WERI-Rb-1 (cell line): Measurements from ENCODE around the gene TRPV4.

Experiments used
- DNase-seq: peaks from one replicate; pipeline ENCODE4 v3.0.0-alpha.2; 2020
- H3K27ac ChIP-seq: fragments of 250-450 bp; sonication (Bioruptor Pico); 2 replicates; pipeline ENCODE4 v1.5.1; 2020; ENCODE audit warnings: mild to moderate bottlenecking, moderate library complexity
- H3K27me3 ChIP-seq: fragments of 250-450 bp; sonication (Bioruptor Pico); 2 replicates; pipeline ENCODE4 v1.5.1; 2021; ENCODE audit warnings: mild to moderate bottlenecking, low read depth, moderate library complexity; ENCODE audit not compliant: insufficient read depth, severe bottlenecking
- H3K36me3 ChIP-seq: fragments of 250-450 bp; sonication (Bioruptor Pico); 2 replicates; pipeline ENCODE4 v1.5.1; 2020; ENCODE audit warnings: mild to moderate bottlenecking, moderate library complexity
- H3K4me3 ChIP-seq: 2 replicates; pipeline ENCODE4 v1.5.1; 2011; ENCODE audit warnings: low read depth, mild to moderate bottlenecking, control low read depth, low read length
- H3K9me3 ChIP-seq: fragments of 250-450 bp; sonication (Bioruptor Pico); 2 replicates; pipeline ENCODE4 v1.5.1; 2021; ENCODE audit warnings: mild to moderate bottlenecking, moderate library complexity; ENCODE audit not compliant: severe bottlenecking
- TF ChIP-seq, protein P1 (sequence below): IDR thresholded peaks from 2 replicates; pipeline ENCODE4 v1.5.1; 2011; ENCODE audit warnings: low read depth, mild to moderate bottlenecking, control low read depth, inconsistent platforms, low read length

Gene TRPV4

DNA sequence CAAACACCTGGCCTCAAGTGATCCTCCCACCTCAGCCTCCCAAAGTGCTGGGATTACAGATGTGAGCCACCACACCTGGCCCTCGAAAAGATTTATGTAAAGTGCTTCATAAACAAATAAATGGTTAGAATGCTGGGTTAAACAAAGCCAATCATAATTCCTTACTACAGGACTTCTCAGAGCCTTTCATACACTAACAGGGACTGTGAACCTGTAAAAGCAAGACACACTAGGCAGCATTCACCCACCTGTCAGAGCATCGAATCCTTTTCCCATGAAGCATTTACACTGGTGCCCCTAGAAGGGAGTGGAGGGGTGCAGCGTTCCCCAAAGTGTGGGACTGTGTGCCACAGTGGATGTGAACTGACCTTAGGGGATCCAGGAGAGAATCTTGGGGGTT, 29.5 kb downstream of the TRPV4 start:
- TF ChIP-seq, protein P1, sequence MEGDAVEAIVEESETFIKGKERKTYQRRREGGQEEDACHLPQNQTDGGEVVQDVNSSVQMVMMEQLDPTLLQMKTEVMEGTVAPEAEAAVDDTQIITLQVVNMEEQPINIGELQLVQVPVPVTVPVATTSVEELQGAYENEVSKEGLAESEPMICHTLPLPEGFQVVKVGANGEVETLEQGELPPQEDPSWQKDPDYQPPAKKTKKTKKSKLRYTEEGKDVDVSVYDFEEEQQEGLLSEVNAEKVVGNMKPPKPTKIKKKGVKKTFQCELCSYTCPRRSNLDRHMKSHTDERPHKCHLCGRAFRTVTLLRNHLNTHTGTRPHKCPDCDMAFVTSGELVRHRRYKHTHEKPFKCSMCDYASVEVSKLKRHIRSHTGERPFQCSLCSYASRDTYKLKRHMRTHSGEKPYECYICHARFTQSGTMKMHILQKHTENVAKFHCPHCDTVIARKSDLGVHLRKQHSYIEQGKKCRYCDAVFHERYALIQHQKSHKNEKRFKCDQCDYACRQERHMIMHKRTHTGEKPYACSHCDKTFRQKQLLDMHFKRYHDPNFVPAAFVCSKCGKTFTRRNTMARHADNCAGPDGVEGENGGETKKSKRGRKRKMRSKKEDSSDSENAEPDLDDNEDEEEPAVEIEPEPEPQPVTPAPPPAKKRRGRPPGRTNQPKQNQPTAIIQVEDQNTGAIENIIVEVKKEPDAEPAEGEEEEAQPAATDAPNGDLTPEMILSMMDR = no peak
- Histone ChIP-seq H3K36me3 (no peaks in the 10 kb centered on the region), H3K27me3 (no peaks in the 10 kb centered on the region), H3K4me3 (no peak overlapping the region), H3K27ac (no peak overlapping the region), H3K9me3 (no peaks in the 10 kb centered on the region)
- DNase-seq = no peak

DNA sequence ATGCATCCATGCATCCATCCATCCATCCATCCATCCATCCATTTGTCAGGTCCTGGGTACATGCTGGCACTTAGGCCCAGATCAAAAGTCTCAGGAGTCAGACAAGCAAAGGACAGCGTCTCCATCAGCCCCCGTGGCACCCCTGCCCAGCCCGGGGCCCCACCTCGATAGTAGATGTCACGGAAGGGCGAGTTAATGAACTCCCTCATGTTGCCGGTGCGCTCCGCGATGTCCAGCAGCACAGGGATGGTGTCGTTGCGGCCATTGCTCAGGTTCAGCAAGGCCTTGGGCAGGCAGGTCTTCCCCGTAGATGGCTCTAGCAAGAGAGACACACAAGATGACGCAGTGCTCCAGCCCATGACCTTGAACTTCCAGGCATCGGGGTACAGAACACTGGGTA, 30.4 kb downstream of the TRPV4 start:
- no peaks in the 10 kb centered on the region for H3K9me3 ChIP-seq

DNA sequence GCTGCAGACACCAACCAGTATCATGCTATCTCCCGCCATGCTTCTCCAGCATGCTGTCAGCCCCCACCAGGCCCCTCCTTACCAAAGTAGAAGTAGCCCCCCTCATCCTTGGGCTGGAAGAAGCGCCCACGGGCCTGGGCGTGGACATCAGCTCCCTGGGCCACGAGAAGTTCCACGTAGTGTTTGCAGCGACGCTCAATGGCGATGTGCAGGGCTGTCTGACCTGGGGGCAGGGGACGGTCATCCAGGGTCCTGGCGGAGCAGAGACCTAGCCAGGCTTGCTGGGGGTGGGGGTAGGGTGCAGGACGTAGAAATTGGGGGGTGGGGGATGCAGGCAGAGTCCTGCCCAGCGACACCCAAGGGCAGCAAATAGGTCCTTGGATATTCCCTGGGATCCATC, 32.7 kb downstream of the TRPV4 start:
- Histone ChIP-seq H3K4me3 (no peak overlapping the region), H3K27me3 (no peaks in the 10 kb centered on the region), H3K9me3 (no peaks in the 10 kb centered on the region), H3K27ac (no peak overlapping the region), H3K36me3 (no peaks in the 10 kb centered on the region)
- TF ChIP-seq, protein P1 = no peak
- DNase-seq = no peak

More for the DNA sequence above, 30.4 kb downstream of the TRPV4 start:
- Histone ChIP-seq H3K27me3 (no peaks in the 10 kb centered on the region), H3K4me3 (no peak overlapping the region), H3K36me3 (no peaks in the 10 kb centered on the region), H3K27ac (no peak overlapping the region)
- TF ChIP-seq, protein P1 = no peak
- no peak for DNase-seq

DNA sequence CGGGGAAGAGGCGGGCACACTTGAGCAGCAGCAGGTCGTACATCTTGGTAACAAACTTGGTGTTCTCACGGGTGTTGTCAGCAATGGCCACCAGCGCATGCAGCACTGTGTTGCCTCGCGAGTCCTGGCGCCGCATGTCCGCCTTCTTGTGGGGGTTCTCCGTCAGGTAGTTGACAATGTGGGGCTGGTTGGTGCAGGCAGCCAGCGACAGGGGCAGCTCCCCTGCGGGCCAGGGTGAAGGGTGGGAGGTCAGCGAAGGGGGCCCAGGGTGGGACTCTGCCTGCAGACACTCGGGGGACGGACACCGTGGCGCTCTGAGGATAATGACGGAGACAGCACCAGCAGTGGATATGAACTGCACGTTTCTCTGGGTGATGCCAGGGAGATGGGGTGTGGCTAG, 34.5 kb downstream of the TRPV4 start:
- Histone ChIP-seq H3K4me3 (no peak overlapping the region), H3K36me3 (no peaks in the 10 kb centered on the region), H3K27me3 (no peaks in the 10 kb centered on the region), H3K27ac (no peak overlapping the region), H3K9me3 (no peaks in the 10 kb centered on the region)
- DNase-seq = no peak
- TF ChIP-seq, protein P1 = no peak

DNA sequence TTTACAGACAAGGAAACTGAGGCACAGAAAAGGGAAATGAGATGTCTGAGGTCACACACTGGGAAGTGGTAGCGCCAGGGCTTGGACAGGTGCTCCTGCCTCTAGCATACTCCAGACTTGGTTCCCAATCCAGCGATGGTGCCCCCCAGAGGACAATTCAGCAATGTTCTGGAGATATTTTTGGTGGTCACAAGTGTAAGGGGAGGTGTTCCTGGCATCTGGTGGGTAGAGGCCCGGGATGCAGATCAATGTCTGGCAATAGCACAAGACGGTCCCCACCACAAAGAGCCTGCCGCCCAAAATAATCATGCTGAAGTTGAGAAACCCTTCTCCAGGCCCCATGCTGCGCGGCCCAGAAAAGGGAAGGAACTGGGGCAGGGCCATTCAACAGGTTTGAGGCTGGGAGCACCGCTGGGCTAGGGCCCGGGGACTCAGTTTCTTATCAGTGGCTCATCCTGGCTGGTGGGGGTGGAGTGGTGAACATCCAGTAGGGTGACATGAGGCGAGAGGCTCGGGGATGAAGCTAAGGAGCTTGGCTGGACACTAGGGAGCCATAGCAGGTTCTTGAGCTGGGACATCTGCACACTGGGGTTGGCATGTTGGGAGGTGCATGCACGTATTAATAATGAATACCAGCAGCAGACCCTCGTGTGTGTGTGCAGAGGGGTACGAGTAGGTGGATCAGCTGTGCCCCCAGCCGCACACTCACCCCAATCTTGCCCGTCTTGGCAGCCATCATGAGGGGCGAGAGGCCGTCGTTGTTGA, 35.1 kb downstream of the TRPV4 start:
- Histone ChIP-seq H3K4me3 (no peak overlapping the region), H3K9me3 (no peaks in the 10 kb centered on the region), H3K27me3 (no peaks in the 10 kb centered on the region), H3K27ac (no peak overlapping the region), H3K36me3 (no peaks in the 10 kb centered on the region)
- TF ChIP-seq, protein P1 = peak; percentile 51
- DNase-seq = no peak

DNA sequence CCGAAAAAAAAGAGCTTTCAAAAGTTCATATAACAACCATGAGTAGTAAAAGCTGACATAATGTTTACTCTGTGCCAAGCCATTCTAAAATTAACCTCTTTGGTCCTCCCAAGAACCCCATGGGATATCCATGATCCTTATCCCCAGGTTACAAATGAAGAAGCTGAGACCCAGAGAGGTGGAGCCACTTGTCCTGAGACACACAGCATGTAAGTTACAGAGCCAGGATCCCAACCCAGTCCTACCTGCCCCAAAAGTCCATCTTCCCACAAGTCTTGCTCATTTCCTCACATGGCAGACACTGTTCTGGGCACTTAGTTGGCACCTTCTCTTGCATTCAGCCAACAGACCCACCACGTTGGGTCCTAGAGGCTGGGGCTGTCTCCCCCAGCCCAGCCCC, 37.1 kb downstream of the TRPV4 start:
- Histone ChIP-seq H3K36me3 (no peaks in the 10 kb centered on the region), H3K9me3 (peaks cover 2% of the 10 kb centered on the region), H3K27me3 (no peaks in the 10 kb centered on the region), H3K4me3 (no peak overlapping the region), H3K27ac (no peak overlapping the region)
- TF ChIP-seq, protein P1 = no peak
- DNase-seq = no peak
